HS-27A (cell line): ENCODE results near the gene ZNF598.
"Not testable (repeated sequence)": the region's sequence is repeated elsewhere in the genome, so short reads cannot be mapped to it uniquely, and the experiment has no call there.

Source experiments
- DNase-seq: peaks from one replicate; pipeline ENCODE4 v3.0.0-alpha.2; 2012; ENCODE audit warnings: low read depth, missing footprints

ZNF598 gene

DNA sequence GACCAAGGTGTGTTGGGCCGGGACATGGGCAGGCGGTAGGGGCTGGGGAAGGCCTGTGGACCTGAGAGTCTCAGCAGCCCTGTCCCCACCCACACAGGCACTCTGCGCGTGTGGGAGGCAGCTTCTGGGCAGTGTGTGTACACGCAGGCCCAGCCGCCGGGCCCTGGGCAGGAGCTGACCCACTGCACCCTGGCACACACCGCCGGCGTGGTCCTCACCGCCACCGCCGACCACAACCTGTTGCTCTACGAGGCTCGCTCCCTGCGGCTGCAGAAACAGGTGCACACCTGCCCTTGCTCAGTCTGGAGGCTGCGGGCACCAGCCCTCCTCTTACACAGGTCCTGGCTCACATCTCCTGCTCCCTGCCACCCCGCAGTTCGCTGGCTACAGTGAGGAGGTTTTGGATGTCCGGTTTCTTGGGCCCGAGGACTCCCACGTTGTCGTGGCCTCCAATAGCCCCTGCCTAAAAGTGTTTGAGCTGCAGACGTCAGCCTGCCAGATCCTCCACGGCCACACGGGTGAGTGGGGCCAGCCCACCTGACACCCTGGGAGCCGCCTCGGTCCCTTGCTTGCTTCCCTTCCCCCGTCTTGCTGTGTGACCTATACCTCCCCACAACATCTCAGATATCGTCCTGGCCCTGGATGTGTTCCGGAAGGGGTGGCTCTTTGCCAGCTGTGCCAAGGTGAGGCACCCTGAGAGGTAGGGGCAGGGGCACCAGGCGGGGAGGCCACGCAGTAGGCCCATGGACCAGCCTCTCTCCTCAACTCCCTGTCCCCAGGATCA is 34.0 kb downstream of the ZNF598 start:
- DNase-seq, result no peak

DNA sequence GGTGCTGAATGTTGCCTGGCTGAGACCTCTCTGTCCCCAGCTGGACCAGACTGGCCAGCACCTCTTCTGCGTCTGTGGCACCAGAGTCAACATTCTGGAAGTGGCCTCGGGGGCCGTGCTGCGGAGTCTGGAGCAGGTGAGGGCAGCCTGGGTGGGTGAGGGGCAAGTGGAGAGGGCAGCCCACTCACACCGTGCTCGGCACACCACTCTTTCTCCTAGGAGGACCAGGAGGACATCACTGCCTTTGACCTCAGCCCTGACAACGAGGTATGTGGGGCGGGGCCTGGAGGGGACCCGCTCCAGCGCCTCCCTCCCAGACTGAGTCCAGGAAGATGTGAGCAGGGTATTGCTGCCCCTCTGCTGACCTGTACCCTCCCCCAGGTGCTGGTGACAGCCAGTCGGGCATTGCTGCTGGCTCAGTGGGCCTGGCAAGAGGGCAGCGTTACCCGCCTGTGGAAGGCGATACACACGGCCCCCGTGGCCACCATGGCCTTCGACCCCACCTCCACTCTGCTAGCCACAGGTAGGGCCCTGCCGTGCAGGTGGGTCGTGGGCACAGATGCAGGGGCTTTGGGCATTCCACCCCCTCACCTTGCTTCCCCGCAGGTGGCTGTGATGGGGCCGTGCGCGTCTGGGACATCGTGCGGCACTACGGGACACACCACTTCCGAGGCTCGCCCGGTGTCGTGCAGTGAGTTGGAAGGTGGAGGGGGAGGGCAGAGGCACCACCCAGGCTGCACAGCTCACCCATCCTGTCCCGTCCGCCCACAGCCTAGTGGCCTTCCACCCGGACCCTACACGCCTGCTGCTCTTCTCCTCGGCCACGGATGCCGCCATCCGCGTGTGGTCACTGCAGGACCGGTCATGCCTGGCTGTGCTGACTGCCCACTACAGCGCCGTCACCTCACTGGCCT is 35.2 kb downstream of the ZNF598 start:
- DNase-seq, result no peak

DNA sequence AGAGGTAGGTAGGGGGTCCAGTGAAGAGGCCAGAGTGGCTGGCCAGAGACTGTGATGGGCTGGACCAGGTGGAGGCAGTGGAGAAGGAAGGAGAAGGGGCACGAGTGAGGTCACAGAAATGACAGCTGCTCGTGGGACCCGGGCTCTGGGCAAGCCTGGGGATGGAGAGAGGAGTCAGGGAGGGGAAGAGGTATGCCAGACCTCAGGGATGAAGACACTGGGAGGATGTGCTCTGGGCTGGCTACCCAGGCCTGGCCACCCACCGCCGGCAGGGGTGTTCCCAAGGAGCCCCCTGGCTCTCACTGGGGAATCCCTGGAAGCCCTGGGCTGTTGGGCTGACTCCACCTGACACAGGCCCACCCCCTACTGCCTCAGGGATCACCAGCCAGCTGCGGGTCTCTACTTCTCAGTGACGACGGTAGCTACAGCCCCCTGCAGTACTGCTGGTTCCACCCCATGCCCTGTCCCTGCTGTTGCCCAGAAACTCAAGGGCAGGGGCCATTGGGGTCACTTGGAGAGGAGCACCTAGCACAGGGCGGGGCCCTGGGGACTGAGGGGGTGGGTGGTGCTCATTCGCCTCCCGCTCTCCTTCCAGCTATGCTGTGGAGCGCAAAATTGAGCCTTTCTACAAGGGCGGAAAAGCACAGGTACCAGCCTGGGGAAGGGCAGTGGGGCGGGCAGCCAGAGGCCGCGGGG is 36.0 kb downstream of the ZNF598 start:
- no peak for DNase-seq

DNA sequence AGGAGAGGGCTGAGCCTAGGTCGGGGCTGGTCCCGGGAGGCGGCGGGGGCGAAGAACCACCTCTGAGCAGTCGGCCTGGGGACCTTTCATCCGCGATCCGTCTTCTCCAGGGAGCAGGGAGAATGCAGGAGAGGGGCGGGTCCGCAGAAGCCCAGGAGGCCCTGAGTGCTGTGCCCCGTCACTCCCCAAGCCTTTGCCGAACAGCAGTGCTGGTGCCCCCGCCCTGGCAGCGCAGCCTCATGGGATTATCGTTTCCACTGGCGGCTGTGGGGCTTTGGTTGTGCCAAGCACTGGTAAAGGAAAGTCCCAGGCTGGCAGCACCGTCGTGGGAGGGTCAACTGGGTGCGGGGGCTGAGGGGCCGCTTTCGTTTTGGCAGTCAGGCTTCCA is 37.1 kb downstream of the ZNF598 start:
- DNase-seq, result no peak

DNA sequence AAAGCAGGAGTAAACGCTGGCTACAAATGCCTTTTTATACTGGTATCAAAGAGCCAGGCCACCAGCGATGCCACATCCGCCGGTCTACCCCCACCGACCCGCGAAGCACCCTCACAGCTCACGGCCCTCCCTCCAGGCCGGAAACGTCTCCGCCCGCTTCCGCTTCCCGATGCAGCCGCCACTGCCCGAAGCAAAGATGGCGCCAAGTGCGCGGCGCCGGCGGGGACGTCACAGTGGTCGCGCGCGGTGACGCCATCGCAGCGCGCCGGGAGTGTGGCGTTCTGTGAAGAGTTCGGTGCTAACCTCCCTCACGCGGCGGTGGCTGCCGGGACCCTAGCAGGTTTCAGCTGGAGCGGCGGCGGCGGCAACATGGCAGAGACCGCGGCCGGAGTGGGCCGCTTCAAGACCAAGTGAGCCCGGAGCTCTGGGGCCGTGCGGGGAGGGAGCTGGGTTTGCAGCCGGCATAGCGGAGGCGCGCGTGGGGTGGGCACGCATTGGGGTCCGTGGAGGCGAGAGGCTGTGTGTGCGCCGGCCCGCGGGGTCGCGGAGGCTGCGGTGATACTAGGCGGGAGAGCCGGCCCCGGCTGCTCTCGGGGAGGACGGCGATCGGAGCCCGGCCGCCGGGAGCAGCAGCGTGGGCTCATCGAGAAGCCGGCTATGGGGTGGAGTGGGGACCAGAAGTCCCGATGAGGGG is 37.7 kb downstream of the ZNF598 start, which contains the start of gene TBL3:
TSS of gene TBL3 (plus strand) at position 258 of the 694 bp plus-strand sequence. CDS start at position 370, 112 bp downstream.
- peak; percentile 73 for DNase-seq

DNA sequence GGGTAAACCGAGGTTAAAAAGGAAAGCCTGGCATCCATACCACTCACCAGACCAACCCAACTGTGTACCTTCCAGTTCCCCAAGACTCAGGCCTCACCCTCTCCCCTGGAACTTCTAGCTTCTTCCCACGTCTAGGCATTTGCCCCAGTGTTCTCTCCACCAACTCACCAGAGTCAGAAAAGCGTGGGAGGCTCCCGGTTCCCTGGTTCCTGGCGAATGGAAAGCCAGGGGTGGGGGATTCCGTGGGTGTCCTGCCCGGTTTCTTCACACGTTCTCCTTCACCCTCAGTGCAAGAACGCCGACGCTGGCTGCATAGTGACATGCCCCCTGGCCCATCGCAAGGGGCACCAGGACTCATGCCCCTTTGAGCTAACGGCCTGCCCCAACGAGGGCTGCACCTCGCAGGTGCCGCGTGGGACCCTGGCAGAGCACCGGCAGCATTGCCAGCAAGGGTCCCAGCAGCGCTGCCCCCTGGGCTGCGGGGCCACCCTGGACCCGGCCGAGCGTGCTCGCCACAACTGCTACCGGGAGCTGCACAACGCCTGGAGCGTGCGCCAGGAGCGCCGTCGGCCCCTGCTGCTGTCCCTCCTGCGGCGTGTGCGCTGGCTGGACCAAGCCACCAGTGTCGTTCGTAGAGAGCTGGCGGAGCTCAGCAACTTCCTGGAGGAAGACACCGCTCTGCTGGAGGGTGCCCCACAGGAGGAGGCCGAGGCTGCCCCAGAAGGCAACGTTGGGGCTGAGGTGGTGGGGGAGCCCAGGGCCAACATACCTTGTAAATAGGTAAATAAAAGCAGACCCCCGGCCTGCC is 41.3 kb downstream of the ZNF598 start:
- no peak for DNase-seq

DNA sequence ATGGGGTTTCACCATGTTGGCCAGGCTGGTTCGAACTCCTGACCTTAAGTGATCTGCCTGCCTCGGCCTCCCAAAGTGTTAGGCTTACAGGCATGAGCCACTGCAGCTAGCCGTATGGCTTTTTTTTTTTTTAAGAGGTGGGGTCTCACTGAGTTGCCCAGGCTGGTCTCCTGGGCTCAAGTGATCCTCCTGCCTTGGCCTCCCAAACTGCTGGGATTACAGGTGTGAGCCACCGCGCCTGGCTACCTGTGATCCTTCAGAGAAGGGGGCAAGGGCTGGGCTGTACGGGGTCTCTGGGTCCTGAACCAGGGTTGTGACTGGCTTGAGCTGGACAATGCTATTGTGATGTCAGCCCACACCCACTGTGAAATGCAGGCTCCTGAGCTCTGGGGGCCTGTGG is 43.2 kb downstream of the ZNF598 start, which contains the start of gene RNF151:
TSS of gene RNF151 (plus strand) at position 397 of the 400 bp plus-strand sequence. CDS start 26 bp downstream, outside the sequence.
- DNase-seq, result no peak

DNA sequence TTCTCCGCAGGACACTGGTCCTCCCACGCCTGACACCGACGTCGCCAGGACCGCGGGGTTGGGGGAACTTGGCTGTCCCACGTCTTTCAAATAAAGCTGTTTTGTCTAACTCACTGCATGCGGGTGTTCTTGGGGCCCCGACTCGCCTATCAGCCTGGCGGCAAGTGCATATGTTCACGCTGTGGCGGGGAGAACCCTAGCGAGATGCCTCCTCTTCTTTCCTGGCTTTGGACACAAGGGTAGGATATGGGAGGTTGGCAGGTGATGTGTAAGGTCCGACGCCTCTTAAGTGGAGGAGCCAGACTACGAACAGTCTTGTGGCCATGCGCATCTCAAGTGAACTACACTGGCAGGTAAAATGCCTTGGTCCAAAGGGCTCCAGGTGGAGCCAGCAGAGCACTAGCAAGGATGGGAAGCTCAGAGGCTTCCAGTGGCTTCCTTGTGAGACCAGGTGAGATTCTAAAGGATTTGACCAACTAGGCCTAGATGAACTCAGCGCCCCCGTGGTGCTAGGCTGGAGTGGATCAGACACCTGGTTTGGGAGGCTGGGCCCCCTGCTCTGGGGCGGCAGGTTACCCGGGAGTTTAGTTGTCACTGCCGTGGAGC is 44.1 kb downstream of the ZNF598 start:
- no peak for DNase-seq

DNA sequence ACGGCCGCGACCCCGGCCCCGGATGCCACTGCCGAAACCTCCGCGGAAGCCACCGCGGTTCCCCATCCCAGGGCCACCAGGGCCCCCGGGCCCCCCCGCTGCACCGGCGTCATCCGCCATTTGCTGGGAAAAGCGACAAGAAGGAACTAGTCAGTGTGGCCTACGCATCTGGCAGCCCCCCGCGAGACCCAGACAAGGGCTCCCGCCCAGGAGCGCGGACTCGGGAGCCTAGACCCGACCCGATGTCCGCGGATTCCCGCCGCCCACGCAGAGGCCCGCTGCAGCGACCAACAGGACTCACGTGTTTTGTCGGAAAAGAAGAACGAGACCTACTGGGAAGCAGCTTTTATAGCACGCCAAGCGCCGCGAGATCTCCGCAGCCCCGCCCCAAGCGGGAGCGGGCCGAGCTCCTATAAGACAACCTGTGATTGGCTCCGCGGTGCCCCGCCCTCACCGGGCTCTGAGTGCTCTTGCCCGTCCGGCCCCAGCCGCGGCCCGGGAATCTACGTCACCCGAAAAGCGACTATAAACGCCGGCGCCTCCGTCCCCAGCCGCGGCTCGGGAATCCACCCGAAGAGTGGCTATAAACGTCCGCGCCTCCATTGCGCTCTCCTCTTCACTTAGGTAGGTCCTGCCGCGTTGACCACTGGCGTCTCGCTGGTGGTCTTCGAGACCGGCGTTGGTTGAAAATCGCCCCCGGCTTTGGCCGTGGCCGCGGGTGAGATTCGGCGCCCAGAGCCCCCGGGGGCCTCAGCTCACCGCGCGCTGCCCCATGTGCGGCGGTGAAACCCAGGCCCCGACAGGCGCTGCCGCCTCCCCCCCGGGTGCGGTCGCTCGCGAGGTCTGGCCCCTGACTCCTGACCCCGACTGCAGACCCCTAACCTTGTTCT is 44.9 kb downstream of the ZNF598 start, which contains the start of gene RPS2:
TSS of gene RPS2 (minus strand) at position 321 of the 890 bp plus-strand sequence. CDS start at position 120, 201 bp downstream.
- DNase-seq, result peak; percentile 85

DNA sequence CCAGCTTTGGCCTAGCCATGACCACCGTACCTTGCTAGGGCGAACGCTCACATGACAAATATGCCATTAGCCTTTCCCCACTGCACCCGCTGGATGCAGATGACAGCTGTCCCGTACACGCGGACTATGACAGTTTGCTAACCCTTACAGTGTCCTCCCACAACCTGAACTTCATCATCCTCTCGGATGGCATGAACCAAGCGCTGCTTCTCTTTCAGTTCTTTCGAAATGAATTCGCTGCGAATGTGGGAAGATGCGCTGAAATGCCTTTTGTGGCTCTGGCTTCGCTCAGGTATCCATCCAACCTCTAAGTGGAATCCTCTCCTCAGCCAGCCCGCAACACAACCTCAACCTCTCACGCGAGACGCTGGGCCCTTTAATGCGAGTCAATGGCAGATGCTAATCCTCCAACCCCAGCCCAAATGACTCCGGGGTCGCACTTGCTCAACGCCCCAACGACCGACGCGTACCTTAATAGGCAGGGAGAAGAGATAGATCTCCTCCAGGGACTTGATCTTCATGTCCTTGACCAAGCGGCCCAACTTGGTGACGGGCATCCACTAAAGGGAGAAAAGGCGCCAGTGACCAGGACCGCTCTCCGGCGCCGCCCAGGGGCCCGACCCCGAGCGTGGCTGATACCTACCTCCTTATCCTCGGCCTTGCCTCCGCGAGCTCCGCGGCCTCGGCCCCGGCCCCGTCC is 45.7 kb downstream of the ZNF598 start:
- DNase-seq, result no peak

DNA sequence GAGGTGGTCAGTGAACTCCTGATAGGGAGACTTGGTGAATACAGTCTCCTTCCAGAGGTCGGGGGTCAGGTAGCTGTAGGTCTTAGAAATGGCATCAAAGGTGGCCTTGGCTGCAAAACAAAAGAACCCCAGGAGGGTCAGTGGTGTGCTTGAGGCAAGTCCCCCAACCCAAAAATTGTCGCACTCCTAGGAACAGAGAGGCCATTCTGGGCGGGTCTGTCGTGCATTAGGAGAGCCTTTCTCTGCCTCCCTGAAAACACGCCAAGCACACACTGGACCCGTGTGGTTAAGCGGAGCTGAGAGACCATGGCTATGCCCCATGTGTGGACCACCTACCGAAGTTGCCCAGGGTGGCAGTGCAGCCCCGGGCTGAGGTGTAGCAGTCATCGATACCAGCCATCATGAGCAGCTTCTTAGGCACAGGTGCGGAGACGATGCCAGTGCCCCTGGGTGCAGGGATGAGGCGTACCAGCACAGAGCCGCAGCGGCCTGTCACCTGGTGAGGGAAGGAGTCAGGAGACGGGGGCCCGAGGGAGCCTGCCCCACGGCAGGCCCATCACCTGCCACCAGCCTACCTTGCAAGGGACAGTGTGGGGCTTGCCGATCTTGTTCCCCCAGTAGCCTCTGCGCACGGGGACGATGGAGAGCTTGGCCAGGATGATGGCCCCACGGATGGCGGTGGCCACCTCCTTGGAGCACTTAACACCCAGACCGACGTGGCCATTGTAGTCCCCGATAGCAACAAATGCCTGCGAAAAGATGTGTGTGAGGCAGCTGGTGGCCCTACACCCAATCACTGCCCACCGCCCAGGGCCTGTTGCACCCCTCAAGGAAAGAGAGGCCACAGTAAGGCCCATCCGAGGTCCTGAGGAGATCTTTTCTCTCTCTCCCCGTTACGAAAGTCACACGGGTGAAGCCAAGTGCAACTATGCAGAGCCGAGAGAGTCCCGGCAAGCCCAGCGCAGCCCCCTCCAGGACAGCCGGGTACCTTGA is 47.2 kb downstream of the ZNF598 start:
- not testable (repeated sequence) for DNase-seq

DNA sequence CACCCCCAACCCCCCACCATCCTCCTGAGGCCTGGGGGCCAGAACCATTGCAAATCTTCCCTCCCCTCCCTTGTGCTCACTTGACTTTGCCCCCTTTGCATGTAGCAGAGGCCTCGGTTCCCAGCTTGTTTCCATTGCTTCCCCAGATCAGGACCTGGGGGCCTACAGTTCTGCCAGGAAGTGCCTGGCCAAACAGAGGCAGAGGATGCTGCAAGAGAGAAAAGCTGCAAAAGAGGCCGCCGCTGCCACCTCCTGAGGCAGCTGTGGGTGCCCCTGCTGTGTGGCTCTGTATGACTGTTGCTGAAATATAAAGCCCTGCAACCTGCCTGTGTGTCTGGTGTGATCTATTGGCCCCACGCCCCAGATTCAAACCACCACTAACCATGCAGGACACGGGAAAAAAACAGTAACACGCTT is 48.0 kb downstream of the ZNF598 start:
- no peak for DNase-seq

DNA sequence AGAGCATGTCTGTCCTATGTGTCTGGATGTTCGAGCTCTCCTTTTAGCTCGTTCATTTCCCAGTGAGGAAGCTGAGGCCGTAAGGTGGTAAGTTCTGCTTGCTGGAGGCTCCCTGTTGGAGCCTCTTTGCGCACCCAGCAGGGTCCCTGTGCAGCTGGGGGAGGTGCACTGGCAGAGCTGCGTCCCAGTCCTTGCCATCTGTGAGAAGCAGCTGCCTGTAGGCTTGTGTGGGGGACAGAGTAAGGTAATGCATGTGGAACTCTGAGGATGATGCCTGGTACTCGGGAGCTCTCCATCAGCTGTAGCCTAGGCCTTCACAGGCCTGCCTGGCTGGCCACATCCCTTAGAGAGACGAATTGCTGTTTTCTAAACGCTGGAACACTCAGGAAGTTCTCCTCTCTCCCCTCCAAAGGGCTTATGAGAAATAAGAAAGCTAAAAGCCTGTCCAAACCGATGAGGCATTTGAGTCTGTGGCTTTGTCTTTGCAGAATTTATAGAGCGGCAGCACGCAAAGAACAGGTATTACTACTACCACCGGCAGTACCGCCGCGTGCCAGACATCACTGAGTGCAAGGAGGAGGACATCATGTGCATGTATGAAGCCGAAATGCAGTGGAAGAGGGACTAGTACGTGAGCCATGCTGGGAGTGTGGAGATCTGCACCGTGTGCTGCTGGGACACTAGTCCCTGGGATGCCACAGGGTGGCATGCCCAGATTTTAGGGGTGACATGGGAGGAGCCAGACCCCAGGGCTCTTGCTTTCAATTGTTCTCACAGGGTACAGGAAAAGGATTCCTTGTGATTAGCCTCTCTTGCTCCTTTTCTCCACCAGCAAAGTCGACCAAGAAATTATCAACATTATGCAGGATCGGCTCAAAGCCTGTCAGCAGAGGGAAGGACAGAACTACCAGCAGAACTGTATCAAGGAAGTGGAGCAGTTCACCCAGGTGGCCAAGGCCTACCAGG is 48.7 kb downstream of the ZNF598 start:
- no peak for DNase-seq

DNA sequence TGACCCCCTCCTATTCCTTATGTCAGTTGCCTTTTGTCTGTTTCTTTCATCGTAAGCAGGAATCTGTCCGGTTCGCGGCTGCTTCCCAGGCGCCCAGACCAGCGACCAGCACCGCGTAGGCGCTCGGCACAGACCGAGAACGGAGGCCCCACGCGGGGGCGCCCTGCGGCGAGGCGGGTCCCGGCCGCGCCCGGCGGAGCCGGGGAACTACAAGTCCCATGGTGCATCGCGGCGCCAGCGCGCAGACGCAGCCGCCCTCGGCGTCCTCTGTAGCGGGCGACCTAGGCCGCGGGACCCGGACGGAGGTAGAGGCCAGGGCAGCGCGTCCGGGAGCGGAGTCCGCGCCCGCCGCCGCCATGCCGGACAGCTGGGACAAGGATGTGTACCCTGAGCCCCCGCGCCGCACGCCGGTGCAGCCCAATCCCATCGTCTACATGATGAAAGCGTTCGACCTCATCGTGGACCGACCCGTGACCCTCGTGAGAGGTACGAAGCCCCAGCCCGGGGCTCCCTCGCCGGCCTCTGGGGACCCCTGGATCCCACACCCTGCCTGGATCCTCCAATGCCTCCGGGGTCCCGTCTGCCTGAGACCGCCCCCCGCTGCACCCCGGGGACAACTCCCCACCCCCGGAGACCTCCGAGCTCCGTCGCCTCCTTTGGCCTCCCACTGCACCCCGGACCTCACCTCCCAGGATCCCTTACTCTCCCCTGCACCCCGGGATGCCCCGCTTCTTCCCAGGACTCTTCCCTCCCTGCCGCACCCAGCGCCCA is 50.2 kb downstream of the ZNF598 start, which contains the start of gene NDUFB10:
TSS of gene NDUFB10 (plus strand) at position 270 of the 771 bp plus-strand sequence. CDS start at position 357, 87 bp downstream.
- peak; percentile 56 for DNase-seq

DNA sequence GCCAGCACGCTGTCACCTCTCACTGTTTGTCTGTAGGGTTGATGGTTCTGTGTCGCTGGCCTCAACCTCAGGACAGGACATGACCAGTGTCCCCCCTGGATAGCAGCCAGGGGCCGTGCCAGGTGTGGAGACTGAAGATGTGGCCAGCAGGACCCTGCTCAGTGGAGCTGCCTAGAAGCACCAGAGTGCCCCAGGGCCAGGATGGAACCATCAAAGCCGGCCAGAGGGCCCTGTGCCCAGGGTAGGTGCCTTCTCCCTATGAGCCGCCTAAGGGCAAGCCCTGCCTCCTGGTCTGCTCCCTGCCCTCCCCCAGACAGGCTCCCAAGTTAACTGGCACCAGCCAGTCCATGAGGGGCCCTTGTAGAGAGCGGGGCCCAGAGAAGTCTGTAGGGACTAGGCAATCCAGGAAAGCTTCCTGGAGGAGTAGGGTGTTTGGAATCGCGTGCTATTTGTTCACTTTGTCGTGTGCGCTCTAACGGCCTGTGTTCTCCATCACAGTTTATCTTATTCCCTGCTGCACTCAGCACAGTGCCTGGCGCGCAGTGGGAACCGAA is 50.8 kb downstream of the ZNF598 start:
- no peak for DNase-seq
